Measurements from ENCODE around the gene SF3B3.
"Not testable (repeated sequence)": the region's sequence is repeated elsewhere in the genome, so short reads cannot be mapped to it uniquely, and the experiment has no call there.

SF3B3 gene

GRCh38 chr16:70511833-70512232 is 11.8 kb upstream of the SF3B3 start:
- no peak for DNase-seq (ENCODE audit: low spot score)

GRCh38 chr16:70512456-70512855 is 11.2 kb upstream of the SF3B3 start:
- DNase-seq (ENCODE audit: low spot score) = peak; percentile 24

- peak; percentile 42 for DNase-seq (ENCODE audit: low spot score)
Observed at GRCh38 chr16:70520612-70521297, 2.9 kb upstream of the SF3B3 start.

DNA sequence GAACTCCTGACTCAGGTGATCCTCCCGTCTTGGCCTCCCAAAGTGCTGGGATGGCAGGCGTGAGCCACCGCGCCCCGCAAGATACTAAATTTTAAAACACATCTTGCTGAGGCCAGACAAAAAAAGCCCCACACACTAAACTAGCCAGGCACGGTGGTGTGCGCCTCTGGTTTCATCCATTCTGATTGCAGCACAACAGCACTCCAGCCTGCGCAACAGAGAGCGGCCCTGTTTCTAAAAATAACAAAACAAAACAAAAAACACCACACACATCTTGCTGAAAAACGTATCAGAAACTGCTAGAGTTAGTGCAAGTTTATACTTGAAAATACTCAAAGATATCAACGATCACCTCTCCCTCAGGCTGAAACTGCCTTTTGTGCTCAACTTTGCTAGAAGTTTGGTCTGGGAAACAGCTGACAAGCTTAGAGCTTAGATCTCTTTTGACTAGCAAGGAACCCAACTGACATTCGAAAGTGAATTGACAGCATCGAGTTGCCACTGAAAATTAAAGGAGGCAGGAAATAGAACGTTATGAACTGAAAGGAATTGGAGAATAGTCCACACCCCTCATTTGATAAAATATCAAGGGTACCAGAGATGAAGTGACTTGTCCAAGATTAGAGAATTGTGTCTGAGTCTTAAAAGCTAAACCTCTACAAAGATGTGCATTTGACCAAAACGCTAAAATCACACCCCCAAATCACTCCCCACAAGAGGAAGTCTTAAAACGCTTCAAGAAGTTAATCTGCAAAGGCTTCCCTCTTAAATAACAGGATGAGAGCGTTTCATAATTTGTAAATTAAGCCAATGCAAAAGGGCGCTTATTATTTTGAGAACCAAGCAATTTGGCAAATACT is 1.2 kb upstream of the SF3B3 start:
- no peak for DNase-seq (ENCODE audit: low spot score)

DNA sequence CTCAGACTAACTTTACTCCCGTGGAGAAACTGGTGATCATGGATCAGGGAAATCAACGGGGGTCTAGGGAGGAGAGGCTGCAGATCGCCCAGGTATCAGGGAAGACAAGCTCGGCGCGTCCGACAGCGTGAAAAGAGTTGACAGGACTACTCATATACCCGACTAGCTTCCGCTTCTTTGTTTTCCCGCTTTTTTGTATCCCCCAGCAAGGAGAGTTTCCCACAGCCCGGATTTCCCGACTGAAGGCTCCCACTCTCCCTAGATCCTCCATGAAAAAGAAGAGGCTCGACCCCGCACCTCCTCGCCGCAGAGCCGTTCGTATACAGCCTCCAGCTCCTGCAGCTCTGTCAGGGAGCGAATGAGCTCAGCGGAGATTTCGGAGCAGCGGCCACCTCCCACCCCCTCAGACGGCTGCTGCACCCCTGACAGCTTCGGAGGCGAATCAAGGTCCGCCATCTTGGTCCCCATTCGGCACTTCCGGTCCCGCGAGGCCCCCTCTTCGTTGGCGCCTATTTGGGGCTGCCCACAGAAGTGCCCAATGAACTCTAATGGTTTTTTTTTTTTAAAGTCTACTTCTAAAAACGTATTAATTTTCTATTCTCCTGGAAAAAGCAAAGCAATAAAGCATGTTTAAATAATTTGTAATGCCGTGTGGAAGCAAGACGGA is 407 bp upstream of the SF3B3 start, which contains the start of gene COG4:
Gene COG4 (minus strand): TSS at position 479 of the 667 bp plus-strand sequence. CDS start 11 bp downstream, at position 468.
- DNase-seq (ENCODE audit: low spot score) = peak; percentile 91

DNA sequence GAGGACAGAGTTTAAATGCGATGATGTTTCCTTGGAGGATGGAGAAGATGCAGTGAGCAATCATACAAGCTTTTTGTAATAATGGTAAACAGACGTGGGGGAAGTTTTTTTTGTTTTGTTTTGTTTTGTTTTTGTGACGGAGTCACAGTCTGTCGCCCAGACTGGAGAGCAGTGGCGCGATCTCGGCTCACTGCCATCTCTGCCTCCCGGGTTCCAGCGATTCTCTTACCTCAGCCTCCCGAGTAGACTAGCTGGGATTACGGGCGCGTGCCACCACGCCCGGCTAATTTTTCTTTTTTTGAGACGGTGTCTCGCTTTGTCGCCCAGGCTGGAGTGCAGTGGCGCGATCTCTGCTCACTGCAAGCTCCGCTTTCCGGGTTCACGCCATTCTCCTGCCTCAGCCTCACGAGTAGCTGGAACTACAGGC is 796 bp downstream of the SF3B3 start:
- DNase-seq (ENCODE audit: low spot score) = not testable (repeated sequence)

GRCh38 chr16:70526403-70526802 is 2.8 kb downstream of the SF3B3 start:
- DNase-seq (ENCODE audit: low spot score) = no peak

DNA sequence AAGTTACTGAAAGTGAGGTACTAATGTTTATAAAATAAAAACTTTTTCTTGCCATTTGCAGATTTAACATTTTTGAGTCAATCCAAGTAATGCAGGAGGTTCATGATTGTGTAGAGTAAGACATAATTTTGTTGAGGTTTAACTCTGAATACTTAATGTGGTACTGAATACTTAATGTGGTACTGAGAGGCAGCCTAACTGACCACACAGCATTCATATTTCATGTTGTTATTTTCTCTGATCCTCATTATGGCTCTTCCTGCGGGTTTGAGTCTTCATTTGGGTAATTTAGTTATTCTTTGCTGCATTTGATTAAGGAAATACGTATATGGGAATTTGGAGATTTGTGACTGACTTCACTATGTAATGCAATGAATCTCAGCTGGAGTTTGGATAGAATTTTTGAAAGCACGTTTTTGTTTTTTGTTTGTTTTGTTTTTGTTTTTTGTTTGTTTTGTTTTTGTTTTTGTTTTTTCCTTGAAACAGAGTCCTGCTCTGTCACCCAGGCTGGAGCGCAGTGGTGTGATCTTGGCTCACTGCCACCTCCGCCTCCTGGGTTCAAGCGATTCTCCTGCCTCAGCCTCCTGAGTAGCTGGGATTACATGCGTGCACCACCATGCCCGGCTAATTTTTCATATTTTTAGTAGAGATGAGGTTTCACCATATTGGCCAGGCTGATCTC is 3.8 kb downstream of the SF3B3 start:
- DNase-seq (ENCODE audit: low spot score) = no peak

DNA sequence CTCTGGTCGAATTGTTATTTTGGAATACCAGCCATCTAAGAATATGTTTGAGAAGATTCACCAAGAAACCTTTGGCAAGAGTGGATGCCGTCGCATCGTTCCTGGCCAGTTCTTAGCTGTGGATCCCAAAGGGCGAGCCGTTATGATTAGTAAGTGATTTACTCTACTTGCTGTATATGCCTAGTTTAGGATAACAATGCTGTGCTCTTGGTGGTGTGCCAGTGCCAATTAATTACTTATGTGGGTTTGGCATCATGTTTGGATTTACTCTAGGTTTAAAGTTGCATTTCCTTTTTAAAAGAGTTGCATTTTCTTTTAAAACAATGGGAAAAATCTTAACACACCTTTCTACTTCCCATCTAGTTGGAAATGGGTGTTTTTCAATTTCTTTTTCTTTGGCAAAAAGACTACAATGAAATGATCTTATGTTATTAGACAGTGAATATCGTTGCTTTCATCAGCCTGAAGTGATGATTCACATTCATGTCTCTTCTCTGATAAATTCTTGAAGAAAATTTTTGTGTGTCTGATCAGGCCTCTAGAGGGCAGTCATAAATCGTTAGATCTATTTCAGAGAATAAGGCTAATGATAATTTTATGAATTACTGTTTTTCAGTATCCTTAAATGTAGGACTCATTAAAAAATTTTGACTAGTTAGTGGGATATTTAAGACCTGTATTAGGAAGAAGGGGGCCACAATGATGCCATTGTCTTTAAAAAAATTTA is 5.6 kb downstream of the SF3B3 start:
- peak; percentile 68 for DNase-seq (ENCODE audit: low spot score)

- not testable (repeated sequence) for DNase-seq (ENCODE audit: low spot score)
Observed at GRCh38 chr16:70529954-70530353, 6.3 kb downstream of the SF3B3 start.

DNA sequence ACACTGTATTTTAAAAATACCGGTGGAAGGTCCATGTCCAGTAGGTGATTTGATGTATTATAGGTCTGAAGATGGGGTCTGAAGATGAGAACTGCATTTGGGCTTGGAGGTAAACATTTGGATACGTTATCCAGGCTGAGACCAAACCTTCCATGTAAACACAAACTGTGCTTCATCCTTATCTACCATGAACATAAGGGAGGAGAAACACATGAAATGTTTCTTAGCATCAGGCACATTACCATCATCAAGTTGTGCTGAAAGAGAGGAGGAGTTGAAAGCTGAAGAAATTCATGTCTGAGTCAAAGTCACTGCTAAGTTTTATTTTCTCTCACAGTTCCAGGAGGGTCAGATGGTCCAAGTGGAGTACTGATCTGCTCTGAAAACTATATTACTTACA is 11.4 kb downstream of the SF3B3 start:
- no peak for DNase-seq (ENCODE audit: low spot score)

GRCh38 chr16:70540994-70541393 is 17.4 kb downstream of the SF3B3 start:
- DNase-seq (ENCODE audit: low spot score) = no peak

DNA sequence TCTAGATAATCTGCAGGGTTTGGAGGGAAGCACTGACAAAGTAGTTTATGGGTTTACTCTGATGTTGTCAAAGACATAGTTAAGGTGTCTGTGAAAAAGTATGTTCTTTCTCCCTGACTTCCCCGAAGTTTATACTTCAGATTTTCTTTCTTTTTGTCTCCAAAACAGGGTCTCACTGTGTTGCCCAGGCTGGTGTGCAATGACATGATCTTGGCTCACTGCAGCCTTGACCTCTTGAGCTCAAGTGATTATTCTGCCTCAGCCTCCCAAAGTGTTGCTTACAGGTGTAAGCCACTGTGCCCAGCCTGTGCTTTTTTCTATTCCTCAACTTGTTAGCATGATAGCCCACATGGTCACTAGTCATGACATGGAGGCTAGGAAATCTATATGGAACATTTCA is 20.9 kb downstream of the SF3B3 start:
- no peak for DNase-seq (ENCODE audit: low spot score)

- DNase-seq (ENCODE audit: low spot score) = no peak
Observed at GRCh38 chr16:70548936-70549335, 25.3 kb downstream of the SF3B3 start.

DNA sequence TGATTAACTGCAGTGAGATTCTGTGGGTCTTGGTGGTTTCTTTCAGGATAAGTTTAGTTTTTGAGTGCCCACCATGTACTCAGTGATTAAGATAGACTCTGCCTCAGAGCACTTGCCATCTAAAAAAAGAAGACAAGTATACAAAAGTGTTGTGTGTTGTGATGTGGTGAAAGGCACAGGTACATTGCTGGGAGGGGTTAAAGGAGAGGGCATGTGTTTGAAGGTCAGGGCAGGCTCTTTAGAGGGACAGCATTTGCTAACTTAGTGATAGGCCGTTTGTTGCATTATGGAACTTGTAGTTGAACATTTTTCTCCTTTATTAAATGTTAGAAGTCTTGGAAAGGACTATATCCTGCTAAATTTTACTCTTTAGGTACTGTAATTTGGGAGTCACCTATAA is 26.5 kb downstream of the SF3B3 start:
- DNase-seq (ENCODE audit: low spot score) = no peak

DNA sequence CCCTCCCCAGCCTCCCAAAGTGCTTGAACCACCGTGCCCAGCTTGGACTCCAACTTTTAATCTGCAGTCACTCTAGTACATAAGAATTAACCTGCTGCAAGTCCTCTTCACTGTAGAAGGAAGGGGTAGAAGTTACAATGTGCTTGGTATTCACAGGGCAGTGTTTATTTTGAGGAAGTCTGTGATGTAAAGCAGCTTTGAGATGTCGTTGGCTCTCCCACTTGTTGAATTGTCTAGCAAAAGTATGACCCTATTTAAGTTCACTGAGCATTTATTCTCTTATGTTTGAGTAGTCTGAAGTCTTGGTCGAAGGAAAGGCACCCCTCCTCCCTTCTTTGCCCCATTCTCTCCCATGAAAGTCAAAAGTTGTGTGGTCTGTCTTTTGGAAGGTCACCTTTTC is 28.2 kb downstream of the SF3B3 start:
- DNase-seq (ENCODE audit: low spot score) = no peak

DNA sequence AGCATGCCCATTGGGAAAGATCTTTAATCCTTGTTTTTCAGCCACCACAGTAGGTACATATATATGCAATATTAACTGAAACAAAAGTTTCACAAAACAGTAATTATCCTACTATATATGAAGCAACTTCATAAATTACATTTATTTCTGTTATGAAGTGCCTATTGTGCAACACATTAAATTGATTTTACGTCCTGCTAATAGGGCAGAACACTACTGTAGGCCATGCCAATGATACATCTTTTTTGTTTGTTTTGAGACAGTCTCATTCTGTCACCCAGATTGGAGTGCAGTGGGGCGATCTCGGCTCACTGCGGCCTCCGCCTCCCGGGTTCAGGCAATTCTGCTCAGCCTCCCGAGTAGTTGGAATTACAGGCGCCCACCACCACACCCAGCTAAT is 29.1 kb downstream of the SF3B3 start:
- no peak for DNase-seq (ENCODE audit: low spot score)

- peak; percentile 87 for DNase-seq (ENCODE audit: low spot score)
Observed at GRCh38 chr16:70553645-70554044, 30.0 kb downstream of the SF3B3 start.

DNA sequence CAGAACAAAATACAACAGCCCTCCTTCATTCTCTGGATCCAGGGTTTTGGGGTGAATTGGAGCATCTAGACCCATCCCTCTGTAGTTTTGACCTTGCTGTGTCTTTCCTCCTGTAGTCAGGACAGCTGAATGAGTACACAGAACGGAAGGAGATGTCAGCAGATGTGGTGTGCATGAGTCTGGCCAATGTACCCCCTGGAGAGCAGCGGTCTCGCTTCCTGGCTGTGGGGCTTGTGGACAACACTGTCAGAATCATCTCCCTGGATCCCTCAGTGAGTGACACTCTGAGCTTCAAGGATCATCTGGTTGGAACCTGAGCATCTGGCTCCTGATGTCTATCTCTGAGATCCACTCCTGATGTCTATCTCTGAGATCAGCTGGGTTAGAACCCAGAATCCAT is 32.4 kb downstream of the SF3B3 start:
- DNase-seq (ENCODE audit: low spot score) = no peak

DNA sequence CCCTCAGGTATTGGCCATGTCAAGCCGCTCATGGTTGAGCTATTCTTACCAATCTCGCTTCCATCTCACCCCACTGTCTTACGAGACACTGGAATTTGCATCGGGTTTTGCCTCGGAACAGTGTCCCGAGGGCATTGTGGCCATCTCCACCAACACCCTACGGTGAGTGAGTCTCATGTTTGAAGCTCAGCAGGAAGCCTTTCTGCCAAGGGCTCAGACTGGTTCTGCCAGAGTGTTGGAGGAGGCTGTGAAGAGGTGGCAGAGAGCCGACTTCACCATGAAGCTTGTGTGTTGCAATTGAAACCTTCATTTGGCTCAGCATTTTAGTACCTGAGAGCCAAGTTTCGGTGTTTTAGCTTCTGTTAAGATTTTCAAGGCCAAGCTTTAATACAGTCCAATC is 38.0 kb downstream of the SF3B3 start:
- DNase-seq (ENCODE audit: low spot score) = no peak

DNA sequence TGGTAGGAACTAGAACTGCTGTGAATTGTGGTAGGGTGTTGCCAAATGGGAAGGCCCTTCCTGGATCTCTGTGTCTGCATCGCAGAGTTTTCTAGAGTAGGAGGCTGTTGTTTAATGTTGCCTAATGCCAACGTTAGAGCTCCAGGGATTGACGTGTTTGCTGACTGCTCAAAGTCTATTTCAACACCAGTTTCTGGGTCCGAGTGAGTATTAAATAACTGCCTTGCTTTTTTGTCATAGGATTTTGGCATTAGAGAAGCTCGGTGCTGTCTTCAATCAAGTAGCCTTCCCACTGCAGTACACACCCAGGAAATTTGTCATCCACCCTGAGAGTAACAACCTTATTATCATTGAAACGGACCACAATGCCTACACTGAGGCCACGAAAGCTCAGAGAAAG is 40.0 kb downstream of the SF3B3 start:
- no peak for DNase-seq (ENCODE audit: low spot score)

GRCh38 chr16:70565053-70565452 is 41.4 kb downstream of the SF3B3 start:
- DNase-seq (ENCODE audit: low spot score) = no peak
